ENCODE data around the gene REV1. TPM values are rescaled to one million over a fixed set of nuclear protein-coding genes. Genes with fewer than 3 reads are reported as not detected.

The REV1 gene
- polyA plus RNA-seq, 3 donors from 2014 or later, result 11.5 to 14.5 (median 14.3) TPM

GRCh38 chr2:99422599-99422998 is 67.2 kb downstream of the REV1 start:
- H3K4me3 Mint-ChIP-seq, result no peak overlapping the region
- DNase-seq, result no peak
- peaks cover 0 to 3% (median 1%) of the 10 kb centered on the region in 3 donors for H3K27me3 Mint-ChIP-seq (ENCODE audit: low read depth in 3 of 3)
- H3K9me3 Mint-ChIP-seq, result no peaks in the 10 kb centered on the region
- H3K36me3 Mint-ChIP-seq, result peaks cover 16 to 36% (median 23%) of the 10 kb centered on the region in 3 donors
- H3K27ac Mint-ChIP-seq, result no peak overlapping the region
- no peaks in the 10 kb centered on the region for H3K4me1 Mint-ChIP-seq

- Mint-ChIP-seq H3K36me3 (peaks cover 8 to 40% (median 23%) of the 10 kb centered on the region in 3 donors), H3K27ac (no peak overlapping the region), H3K4me3 (no peak overlapping the region), H3K4me1 (no peaks in the 10 kb centered on the region), H3K9me3 (no peaks in the 10 kb centered on the region), H3K27me3 (ENCODE audit: low read depth in 3 of 3) (peaks cover 0 to 3% (median 0%) of the 10 kb centered on the region in 3 donors)
- no peak for DNase-seq
Measured at GRCh38 chr2:99421469-99421868, 68.3 kb downstream of the REV1 start.

DNA sequence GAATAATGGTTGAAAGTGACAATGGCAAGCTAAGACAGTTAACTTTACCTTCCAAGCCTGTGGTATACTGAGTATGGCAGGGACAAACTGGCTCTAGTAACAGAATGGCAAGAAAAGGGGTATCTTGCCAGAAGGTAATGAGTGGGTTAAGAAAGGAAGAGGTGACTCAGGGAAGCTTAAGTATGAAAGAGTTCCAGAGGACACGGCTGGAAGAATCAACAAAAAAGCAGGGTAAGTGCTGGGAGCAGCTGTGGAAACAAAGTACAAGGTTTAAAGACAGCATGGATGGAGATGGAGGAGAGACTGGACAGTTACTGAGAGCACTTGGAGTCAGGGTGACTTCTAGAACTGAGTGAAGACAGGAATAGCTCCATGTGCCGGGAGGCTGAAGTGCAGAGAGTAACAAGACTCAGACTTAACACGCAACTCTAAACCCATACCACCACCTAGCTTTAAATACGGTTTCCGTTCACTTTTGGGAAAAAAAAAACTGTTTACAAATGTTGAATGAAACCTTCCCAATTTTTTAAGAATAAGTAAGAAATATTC is 69.0 kb downstream of the REV1 start:
- no peak for DNase-seq
- no peaks in the 10 kb centered on the region for H3K9me3 Mint-ChIP-seq
- peaks cover 5 to 42% (median 23%) of the 10 kb centered on the region in 3 donors for H3K36me3 Mint-ChIP-seq
- peaks cover 0 to 3% (median 0%) of the 10 kb centered on the region in 3 donors for H3K27me3 Mint-ChIP-seq (ENCODE audit: low read depth in 3 of 3)
- H3K27ac Mint-ChIP-seq, result no peak overlapping the region
- no peaks in the 10 kb centered on the region for H3K4me1 Mint-ChIP-seq
- no peak overlapping the region for H3K4me3 Mint-ChIP-seq

DNA sequence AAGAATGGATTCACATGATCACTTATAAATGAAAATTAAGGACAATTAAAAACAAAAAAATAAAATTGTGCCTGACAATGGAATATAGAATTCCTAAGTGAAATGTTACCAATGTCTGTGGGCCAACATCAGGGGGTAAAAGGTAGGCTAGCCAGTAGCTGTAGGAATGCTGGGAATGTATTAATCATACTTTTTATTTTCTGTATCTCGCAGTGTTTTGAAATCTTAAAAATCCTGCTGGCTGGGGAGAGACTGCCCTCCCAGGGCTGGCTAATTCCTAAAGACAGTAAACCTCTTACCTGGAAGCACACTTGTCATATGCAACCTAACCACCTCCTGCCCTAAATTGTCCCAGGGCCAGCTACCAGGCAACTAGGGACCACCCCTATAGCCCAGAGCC is 69.8 kb downstream of the REV1 start:
- H3K27me3 Mint-ChIP-seq (ENCODE audit: low read depth in 3 of 3), result peaks cover 0 to 3% (median 2%) of the 10 kb centered on the region in 3 donors
- DNase-seq, result no peak
- peaks cover 5 to 48% (median 23%) of the 10 kb centered on the region in 3 donors for H3K36me3 Mint-ChIP-seq
- no peaks in the 10 kb centered on the region for H3K4me1 Mint-ChIP-seq
- peak overlapping the region in 1 of 6 donors; percentile 62 for H3K27ac Mint-ChIP-seq
- H3K4me3 Mint-ChIP-seq, result no peak overlapping the region
- H3K9me3 Mint-ChIP-seq, result no peaks in the 10 kb centered on the region

- Mint-ChIP-seq H3K4me3 (no peak overlapping the region), H3K9me3 (no peaks in the 10 kb centered on the region), H3K36me3 (peaks cover 10 to 52% (median 15%) of the 10 kb centered on the region in 3 donors), H3K27me3 (ENCODE audit: low read depth in 3 of 3) (peaks cover 0 to 3% (median 2%) of the 10 kb centered on the region in 3 donors), H3K27ac (no peak overlapping the region), H3K4me1 (no peaks in the 10 kb centered on the region)
- DNase-seq, result no peak
Measured at GRCh38 chr2:99417396-99417795, 72.4 kb downstream of the REV1 start.

DNA sequence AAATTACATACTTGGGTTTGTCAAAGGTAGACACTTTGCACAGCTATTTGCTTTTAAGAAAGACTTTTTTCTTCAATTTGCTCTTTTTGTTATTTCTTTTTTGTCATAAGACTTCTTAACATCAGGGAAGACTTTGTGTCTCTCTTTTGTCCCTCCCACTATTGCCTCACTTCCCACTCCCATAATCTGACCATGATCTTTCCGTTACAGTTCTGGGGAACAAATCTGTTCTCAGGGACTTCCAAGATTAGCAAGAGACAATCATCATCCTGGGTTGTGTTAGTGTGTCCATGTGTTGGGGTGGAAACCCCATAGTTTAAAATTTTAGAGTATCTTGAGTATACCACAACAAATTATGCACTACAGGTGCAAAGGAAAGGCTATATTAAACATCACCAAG is 75.3 kb downstream of the REV1 start:
- Mint-ChIP-seq H3K4me1 (no peaks in the 10 kb centered on the region), H3K27ac (peak overlapping the region in 1 of 6 donors; percentile 9), H3K4me3 (no peak overlapping the region), H3K9me3 (no peaks in the 10 kb centered on the region), H3K36me3 (peaks cover 8 to 44% (median 10%) of the 10 kb centered on the region in 3 donors), H3K27me3 (ENCODE audit: low read depth in 3 of 3) (peaks cover 0 to 2% (median 1%) of the 10 kb centered on the region in 3 donors)
- no peak for DNase-seq

DNA sequence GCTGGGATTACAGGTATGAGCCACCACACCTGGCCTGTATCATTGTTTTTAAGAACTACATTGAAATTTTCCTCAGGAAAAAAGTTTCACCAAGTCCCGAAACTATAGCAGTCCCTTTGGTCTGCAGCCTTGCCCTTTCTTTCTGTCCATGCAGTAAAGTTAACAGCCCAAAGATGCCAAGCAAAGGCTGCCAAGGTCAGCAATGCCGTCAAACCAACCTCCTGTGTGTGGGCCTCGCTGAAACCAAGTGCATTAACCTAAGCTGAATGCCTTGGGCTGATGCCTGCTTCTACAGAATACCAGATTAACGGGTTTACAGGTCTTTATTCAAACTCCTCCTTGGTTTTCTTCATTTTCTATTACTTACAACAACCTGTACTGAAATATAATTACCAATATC is 79.5 kb downstream of the REV1 start:
- Mint-ChIP-seq H3K27ac (peak overlapping the region in 2 of 6 donors; percentile 7 to 21), H3K4me1 (no peaks in the 10 kb centered on the region), H3K9me3 (no peaks in the 10 kb centered on the region), H3K4me3 (no peak overlapping the region), H3K36me3 (peaks cover 1 to 22% (median 13%) of the 10 kb centered on the region in 3 donors), H3K27me3 (ENCODE audit: low read depth in 3 of 3) (no peaks in the 10 kb centered on the region)
- no peak for DNase-seq

- H3K9me3 Mint-ChIP-seq, result no peaks in the 10 kb centered on the region
- H3K4me1 Mint-ChIP-seq, result peaks cover 4 to 9% of the 10 kb centered on the region in 2 donors
- no peak for DNase-seq
- no peak overlapping the region for H3K4me3 Mint-ChIP-seq
- H3K27ac Mint-ChIP-seq, result no peak overlapping the region
- H3K27me3 Mint-ChIP-seq (ENCODE audit: low read depth in 3 of 3), result no peaks in the 10 kb centered on the region
- H3K36me3 Mint-ChIP-seq, result peaks cover 9 to 23% (median 10%) of the 10 kb centered on the region in 3 donors
Measured at GRCh38 chr2:99406137-99406536, 83.7 kb downstream of the REV1 start.

- H3K27ac Mint-ChIP-seq, result peak overlapping the region in 3 of 6 donors; percentile 3 to 63 (median 42)
- peaks cover 9 to 23% (median 10%) of the 10 kb centered on the region in 3 donors for H3K36me3 Mint-ChIP-seq
- H3K9me3 Mint-ChIP-seq, result no peaks in the 10 kb centered on the region
- no peaks in the 10 kb centered on the region for H3K27me3 Mint-ChIP-seq (ENCODE audit: low read depth in 3 of 3)
- peaks cover 4 to 9% of the 10 kb centered on the region in 2 donors for H3K4me1 Mint-ChIP-seq
- DNase-seq, result no peak
- H3K4me3 Mint-ChIP-seq, result no peak overlapping the region
Measured at GRCh38 chr2:99404797-99405669, 84.8 kb downstream of the REV1 start.

- Mint-ChIP-seq H3K36me3 (peaks cover 9 to 28% (median 19%) of the 10 kb centered on the region in 3 donors), H3K27me3 (ENCODE audit: low read depth in 3 of 3) (no peaks in the 10 kb centered on the region), H3K27ac (peak overlapping the region in 2 of 6 donors; percentile 8 to 28), H3K9me3 (no peaks in the 10 kb centered on the region), H3K4me1 (peaks cover 4 to 9% of the 10 kb centered on the region in 2 donors), H3K4me3 (no peak overlapping the region)
- DNase-seq, result no peak
Measured at GRCh38 chr2:99404039-99404796, 85.6 kb downstream of the REV1 start.

DNA sequence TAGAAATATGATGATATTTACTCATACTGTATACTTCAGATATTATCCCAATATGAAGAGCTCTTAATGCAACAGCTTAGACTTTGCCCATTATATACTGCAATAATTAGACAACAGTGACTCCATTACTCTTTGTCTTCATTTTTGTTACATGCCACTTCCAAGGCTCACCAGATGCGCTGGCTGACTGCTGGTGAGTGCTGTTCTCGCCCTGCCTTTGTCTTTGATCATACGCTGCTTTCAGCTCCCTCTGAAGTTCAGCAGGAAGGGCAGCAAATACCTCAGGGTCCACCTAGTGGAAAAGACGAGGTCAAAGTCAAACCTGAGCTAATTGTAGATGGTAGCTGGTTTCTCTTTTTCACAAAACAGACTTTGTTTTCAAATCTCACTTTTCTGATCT is 86.3 kb downstream of the REV1 start:
- H3K36me3 Mint-ChIP-seq, result peaks cover 9 to 31% (median 21%) of the 10 kb centered on the region in 3 donors
- peaks cover 4 to 9% of the 10 kb centered on the region in 2 donors for H3K4me1 Mint-ChIP-seq
- H3K4me3 Mint-ChIP-seq, result no peak overlapping the region
- peak overlapping the region in 3 of 6 donors; percentile 10 to 58 (median 53) for H3K27ac Mint-ChIP-seq
- no peaks in the 10 kb centered on the region for H3K27me3 Mint-ChIP-seq (ENCODE audit: low read depth in 3 of 3)
- DNase-seq, result no peak
- H3K9me3 Mint-ChIP-seq, result no peaks in the 10 kb centered on the region

- no peak overlapping the region for H3K4me3 Mint-ChIP-seq
- peaks cover 12 to 33% (median 23%) of the 10 kb centered on the region in 3 donors for H3K36me3 Mint-ChIP-seq
- H3K27ac Mint-ChIP-seq, result peak overlapping the region in 4 of 6 donors; percentile 47 to 58 (median 51)
- DNase-seq, result no peak
- H3K4me1 Mint-ChIP-seq, result peaks cover 4 to 9% of the 10 kb centered on the region in 2 donors
- H3K9me3 Mint-ChIP-seq, result no peaks in the 10 kb centered on the region
- no peaks in the 10 kb centered on the region for H3K27me3 Mint-ChIP-seq (ENCODE audit: low read depth in 3 of 3)
Measured at GRCh38 chr2:99403084-99403483, 86.7 kb downstream of the REV1 start.

DNA sequence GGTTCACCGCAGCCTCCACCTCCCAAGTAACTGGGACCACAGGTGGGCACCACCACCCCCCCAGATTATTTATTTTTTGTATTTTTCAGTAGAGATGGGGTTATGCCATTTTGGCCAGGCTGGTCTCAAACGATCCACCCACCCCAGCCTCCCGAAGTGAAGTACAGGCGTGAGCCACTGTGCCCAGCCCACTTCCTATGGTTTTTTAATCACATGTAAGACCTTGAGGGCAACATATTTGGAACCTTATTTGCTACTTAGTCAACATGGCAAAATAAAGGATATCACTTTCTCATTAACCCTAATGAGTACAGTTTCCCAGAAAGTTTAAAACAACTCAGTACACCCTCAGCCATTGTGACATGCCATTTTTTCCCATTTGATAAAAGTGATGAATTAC is 88.0 kb downstream of the REV1 start:
- Mint-ChIP-seq H3K36me3 (peaks cover 16 to 38% (median 21%) of the 10 kb centered on the region in 3 donors), H3K9me3 (no peaks in the 10 kb centered on the region), H3K4me3 (no peak overlapping the region), H3K27ac (peak overlapping the region in 3 of 6 donors; percentile 22 to 69 (median 67)), H3K27me3 (ENCODE audit: low read depth in 3 of 3) (no peaks in the 10 kb centered on the region), H3K4me1 (peaks cover 4 to 9% of the 10 kb centered on the region in 2 donors)
- no peak for DNase-seq

All from immature natural killer cell (primary cell).